ENCODE measurements around the gene NEDD1. TPM values are rescaled to one million over a fixed set of nuclear protein-coding genes. Genes with fewer than 3 reads are reported as not detected.

NEDD1 gene
- total and polyA plus RNA-seq, 10 of the 15 experiments (the other 5 are each of a cell fraction or from before 2014, with no cell fraction given), result 15.9 to 52.6 (median 28.7) TPM

- DNase-seq (ENCODE audit: low read depth, low spot score), result no peak
- H3K9ac ChIP-seq (ENCODE audit: control insufficient read depth, insufficient read depth, low read length), result no peak overlapping the region
- SMC1A ChIA-PET (ENCODE audit: uncharacterized antibody, unreplicated experiment), result interaction anchor here (1.2 kb wide), 2 partner anchors 252 to 294 kb away, joined by 3 to 4 read pairs; no protein-coding TSS in a partner anchor
- H4K20me1 ChIP-seq (ENCODE audit: control insufficient read depth, insufficient read depth), result no peaks in the 10 kb centered on the region
- H3K9me3 ChIP-seq (replicated peaks; ENCODE audit: control insufficient read depth, insufficient read depth, low read length), result no peaks in the 10 kb centered on the region
- H3K27ac ChIP-seq (ENCODE audit: control insufficient read depth, insufficient read depth), result no peak overlapping the region
- 24% methylated on average over 2 of the region's 2 CpGs for WGBS (ENCODE audit: insufficient coverage, insufficient replicate concordance, low lambda C conversion rate, missing lambda C conversion rate)
- CTCF ChIA-PET, result no interaction called here
- H3K36me3 ChIP-seq (ENCODE audit: control insufficient read depth in 2 of 2, insufficient read depth in 2 of 2, low read length in 1 of 2), result no peaks in the 10 kb centered on the region
- H3K79me2 ChIP-seq (ENCODE audit: control insufficient read depth, insufficient read depth, low read length), result no peaks in the 10 kb centered on the region
- no peaks in the 10 kb centered on the region for H3K27me3 ChIP-seq (replicated peaks in 1 of 2; ENCODE audit: control insufficient read depth in 2 of 2, insufficient read depth in 2 of 2, low read length in 1 of 2)
- H3K4me1 ChIP-seq (ENCODE audit: control insufficient read depth, insufficient read depth, low read length), result no peaks in the 10 kb centered on the region
- POLR2A ChIA-PET, result no interaction called here
- RAD21 ChIA-PET (ENCODE audit: unreplicated experiment), result no interaction called here
- no peak overlapping the region for H2AFZ ChIP-seq (ENCODE audit: control insufficient read depth, low read depth, low read length)
- no peak overlapping the region for H3K4me2 ChIP-seq (ENCODE audit: control insufficient read depth, insufficient read depth)
- BruUV-seq (replicated peaks), result no TSS peak
- no peak for FAIRE-seq
- ATAC-seq, result no peak
- H3K4me3 ChIP-seq, result no peak overlapping the region
- in situ Hi-C loops (cut with MboI), result no loop called here
- intact Hi-C loops (cut with micrococcal nuclease; ENCODE audit: unreplicated experiment), result no loop called here
- TF ChIP-seq CTCF (IDR thresholded peaks at IDR 0.05 in 2 of 3, conservative IDR thresholded peaks at IDR 0.05 in 1 of 3; ENCODE audit: control insufficient read depth in 2 of 3, extremely low read depth in 1 of 3, insufficient read depth in 1 of 3, low read depth in 3 of 3, low read length in 3 of 3) (no peak), EED (IDR thresholded peaks at IDR 0.05; ENCODE audit: low read depth) (no peak), IKZF2 (IDR thresholded peaks at IDR 0.05) (no peak), MEF2B (IDR thresholded peaks at IDR 0.05; ENCODE audit: partially characterized antibody, poor library complexity, severe bottlenecking) (no peak), ATF7 (IDR thresholded peaks at IDR 0.05; ENCODE audit: low read depth) (no peak), SKIL (IDR thresholded peaks at IDR 0.05; ENCODE audit: low read depth, poor library complexity, severe bottlenecking) (no peak), MTA2 (IDR thresholded peaks at IDR 0.05; ENCODE audit: low read depth) (no peak), DPF2 (IDR thresholded peaks at IDR 0.05) (no peak), RCOR1 (conservative IDR thresholded peaks at IDR 0.05; ENCODE audit: low read depth, low read length) (no peak), LARP7 (IDR thresholded peaks at IDR 0.05) (no peak), HSF1 (IDR thresholded peaks at IDR 0.05; ENCODE audit: low read depth, low read length) (no peak), TAF1 (IDR thresholded peaks at IDR 0.05; ENCODE audit: borderline replicate concordance, low read depth, low read length) (no peak), TBL1XR1 (IDR thresholded peaks at IDR 0.05; ENCODE audit: low read depth, low read length) (no peak)
- TF ChIP-seq, protein P1, sequence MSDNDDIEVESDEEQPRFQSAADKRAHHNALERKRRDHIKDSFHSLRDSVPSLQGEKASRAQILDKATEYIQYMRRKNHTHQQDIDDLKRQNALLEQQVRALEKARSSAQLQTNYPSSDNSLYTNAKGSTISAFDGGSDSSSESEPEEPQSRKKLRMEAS (IDR thresholded peaks at IDR 0.05; ENCODE audit: low read depth, low read length), result no peak
- TF ChIP-seq, protein P2, sequence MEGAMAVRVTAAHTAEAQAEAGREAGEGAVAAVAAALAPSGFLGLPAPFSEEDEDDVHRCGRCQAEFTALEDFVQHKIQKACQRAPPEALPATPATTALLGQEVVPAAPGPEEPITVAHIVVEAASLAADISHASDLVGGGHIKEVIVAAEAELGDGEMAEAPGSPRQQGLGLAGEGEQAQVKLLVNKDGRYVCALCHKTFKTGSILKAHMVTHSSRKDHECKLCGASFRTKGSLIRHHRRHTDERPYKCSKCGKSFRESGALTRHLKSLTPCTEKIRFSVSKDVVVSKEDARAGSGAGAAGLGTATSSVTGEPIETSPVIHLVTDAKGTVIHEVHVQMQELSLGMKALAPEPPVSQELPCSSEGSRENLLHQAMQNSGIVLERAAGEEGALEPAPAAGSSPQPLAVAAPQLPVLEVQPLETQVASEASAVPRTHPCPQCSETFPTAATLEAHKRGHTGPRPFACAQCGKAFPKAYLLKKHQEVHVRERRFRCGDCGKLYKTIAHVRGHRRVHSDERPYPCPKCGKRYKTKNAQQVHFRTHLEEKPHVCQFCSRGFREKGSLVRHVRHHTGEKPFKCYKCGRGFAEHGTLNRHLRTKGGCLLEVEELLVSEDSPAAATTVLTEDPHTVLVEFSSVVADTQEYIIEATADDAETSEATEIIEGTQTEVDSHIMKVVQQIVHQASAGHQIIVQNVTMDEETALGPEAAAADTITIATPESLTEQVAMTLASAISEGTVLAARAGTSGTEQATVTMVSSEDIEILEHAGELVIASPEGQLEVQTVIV (IDR thresholded peaks at IDR 0.05; ENCODE audit: borderline replicate concordance, partially characterized antibody), result no peak
- TF ChIP-seq, protein P3, sequence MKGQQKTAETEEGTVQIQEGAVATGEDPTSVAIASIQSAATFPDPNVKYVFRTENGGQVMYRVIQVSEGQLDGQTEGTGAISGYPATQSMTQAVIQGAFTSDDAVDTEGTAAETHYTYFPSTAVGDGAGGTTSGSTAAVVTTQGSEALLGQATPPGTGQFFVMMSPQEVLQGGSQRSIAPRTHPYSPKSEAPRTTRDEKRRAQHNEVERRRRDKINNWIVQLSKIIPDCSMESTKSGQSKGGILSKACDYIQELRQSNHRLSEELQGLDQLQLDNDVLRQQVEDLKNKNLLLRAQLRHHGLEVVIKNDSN (IDR thresholded peaks at IDR 0.05; ENCODE audit: borderline replicate concordance, extremely low read length, insufficient read depth, low read depth, low read length), result no peak
Measured at GRCh38 chr12:96874211-96874610, 32.8 kb upstream of the NEDD1 start.
